Activated CD4-positive, CD25-positive, alpha-beta regulatory T cell treated with anti-CD3 and anti-CD28 coated beads, Interleukin-2, amount 50 U/mL, for 72 hours (primary cell): ENCODE data around the gene TLR6.

Experiments used
- DNase-seq: peaks from one replicate; pipeline ENCODE4 v3.0.0; 2021

The TLR6 gene

GRCh38 chr4:38867478-38868058 lies 11.0 kb upstream of the TLR6 start, which contains the start of gene FAM114A1:
Gene FAM114A1 (plus strand): TSS chr4:38867806. CDS start chr4:38878079, 10,273 bp downstream.
- peak; percentile 44 for DNase-seq

- no peak for DNase-seq
Measured at GRCh38 chr4:38866973-38867477, 10.4 kb upstream of the TLR6 start.

GRCh38 chr4:38865445-38865844 lies 8.8 kb upstream of the TLR6 start:
- no peak for DNase-seq

- no peak for DNase-seq
Measured at GRCh38 chr4:38861791-38862190, 5.2 kb upstream of the TLR6 start.

GRCh38 chr4:38860788-38861424 lies 4.3 kb upstream of the TLR6 start:
- peak; percentile 63 for DNase-seq

GRCh38 chr4:38859501-38859900 lies 2.9 kb upstream of the TLR6 start:
- no peak for DNase-seq

- DNase-seq = no peak
Measured at GRCh38 chr4:38858097-38858420, 1.4 kb upstream of the TLR6 start.

GRCh38 chr4:38857354-38858096 lies 908 bp upstream of the TLR6 start:
- DNase-seq = peak; percentile 38

GRCh38 chr4:38856046-38856445 lies 571 bp downstream of the TLR6 start:
- DNase-seq = no peak

- DNase-seq = no peak
Measured at GRCh38 chr4:38855466-38855865, 1.2 kb downstream of the TLR6 start.

GRCh38 chr4:38846015-38846414 lies 10.6 kb downstream of the TLR6 start:
- DNase-seq = no peak

- DNase-seq = no peak
Measured at GRCh38 chr4:38842994-38843393, 13.6 kb downstream of the TLR6 start.

- DNase-seq = no peak
Measured at GRCh38 chr4:38837849-38838248, 18.8 kb downstream of the TLR6 start.

- DNase-seq = no peak
Measured at GRCh38 chr4:38837334-38837733, 19.3 kb downstream of the TLR6 start.

- no peak for DNase-seq
Measured at GRCh38 chr4:38834570-38834969, 22.0 kb downstream of the TLR6 start.

- no peak for DNase-seq
Measured at GRCh38 chr4:38832624-38833528, 23.7 kb downstream of the TLR6 start.

- no peak for DNase-seq
Measured at GRCh38 chr4:38832206-38832605, 24.4 kb downstream of the TLR6 start.

GRCh38 chr4:38831653-38832052 lies 25.0 kb downstream of the TLR6 start:
- no peak for DNase-seq

- no peak for DNase-seq
Measured at GRCh38 chr4:38829237-38829636, 27.4 kb downstream of the TLR6 start.

GRCh38 chr4:38823766-38824165 lies 32.9 kb downstream of the TLR6 start:
- no peak for DNase-seq

- no peak for DNase-seq
Measured at GRCh38 chr4:38822748-38823303, 33.8 kb downstream of the TLR6 start.

- no peak for DNase-seq
Measured at GRCh38 chr4:38821739-38822138, 34.9 kb downstream of the TLR6 start.
